ENCODE measurements around the gene GTPBP2.
A peak's percentile ranks its signal among the peaks of the same experiment; 100 is the strongest.
"Not testable (repeated sequence)": the region's sequence is repeated elsewhere in the genome, so short reads cannot be mapped to it uniquely, and the experiment has no call there.

GTPBP2 gene

GRCh38 chr6:43657221-43657802, 28.2 kb upstream of the GTPBP2 start:
- DNase-seq: no peak

DNA sequence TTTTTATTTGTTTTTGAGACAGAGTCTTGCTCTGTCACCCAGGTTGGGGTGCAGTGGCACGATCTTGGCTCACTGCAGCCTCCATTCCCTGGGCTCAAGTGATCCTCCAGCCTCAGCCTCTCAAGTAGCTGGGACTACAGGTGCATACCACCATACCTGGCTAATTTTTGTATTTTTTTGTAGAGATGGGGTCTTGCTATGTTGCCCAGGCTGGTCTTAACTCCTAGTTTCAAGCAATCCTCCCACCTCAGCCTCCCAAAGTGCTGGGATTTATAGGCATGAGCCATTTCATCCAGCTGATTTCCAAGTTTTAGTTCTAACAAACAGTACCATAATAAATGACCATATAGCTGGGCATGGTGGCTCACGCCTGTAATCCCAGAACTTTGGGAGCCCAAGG, 23.8 kb upstream of the GTPBP2 start:
- not testable (repeated sequence) for DNase-seq

- DNase-seq: no peak
Measured at GRCh38 chr6:43648248-43648647, 19.2 kb upstream of the GTPBP2 start.

DNA sequence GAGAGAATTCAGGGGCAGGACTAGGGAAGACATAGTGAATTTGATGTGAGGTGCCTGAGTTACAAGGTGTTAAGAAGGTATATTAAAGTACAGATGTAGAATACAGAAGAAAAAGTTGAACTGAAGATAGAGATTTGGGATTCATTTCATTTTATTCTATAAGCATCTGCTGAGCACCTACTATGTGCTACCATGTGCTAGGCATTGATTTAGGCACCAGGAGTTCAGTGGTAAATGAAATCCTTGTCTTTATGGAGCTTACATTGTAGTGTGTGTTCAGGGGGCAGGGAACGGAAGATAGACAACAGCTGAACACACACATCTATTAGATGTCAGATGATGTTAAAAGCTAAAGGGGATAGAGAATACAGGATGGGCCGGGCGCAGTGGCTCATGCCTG, 18.5 kb upstream of the GTPBP2 start:
- DNase-seq: no peak

- no peak for DNase-seq
Measured at GRCh38 chr6:43645613-43645964, 16.5 kb upstream of the GTPBP2 start.

DNA sequence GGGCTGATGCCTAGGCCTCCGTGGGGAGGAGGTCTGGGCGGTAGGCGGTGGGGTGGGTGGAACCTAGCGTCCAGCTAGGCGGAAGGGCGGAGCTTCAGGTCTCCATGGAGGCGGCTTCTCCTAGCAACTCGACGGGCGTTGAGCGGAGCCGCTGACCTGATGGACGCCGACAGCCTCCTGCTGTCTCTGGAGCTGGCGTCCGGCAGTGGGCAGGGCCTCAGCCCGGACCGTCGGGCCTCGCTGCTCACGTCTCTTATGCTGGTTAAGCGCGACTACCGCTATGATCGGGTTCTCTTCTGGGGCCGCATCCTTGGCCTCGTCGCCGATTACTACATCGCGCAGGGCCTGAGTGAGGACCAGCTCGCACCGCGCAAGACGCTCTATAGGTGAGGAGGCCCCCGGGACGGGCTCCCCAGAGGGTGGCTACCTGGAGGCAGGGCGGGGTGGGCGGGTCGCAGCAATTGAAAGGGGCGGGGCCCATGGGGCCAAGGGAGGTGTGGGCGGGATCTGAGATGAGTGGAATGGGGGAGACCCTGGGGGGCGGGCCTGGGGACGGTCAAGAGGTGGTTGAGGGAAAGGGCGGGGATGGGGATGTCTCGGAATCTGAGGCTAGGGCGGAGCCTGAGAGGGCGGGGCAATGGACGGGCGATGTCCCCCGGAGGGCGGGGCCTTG, 16.0 kb upstream of the GTPBP2 start, which contains the start of gene RSPH9:
Gene RSPH9 (plus strand): TSS at position 97 of the 673 bp plus-strand sequence. CDS start 63 bp downstream, at position 160.
- no peak for DNase-seq

GRCh38 chr6:43639984-43640800, 11.1 kb upstream of the GTPBP2 start:
- DNase-seq: no peak

DNA sequence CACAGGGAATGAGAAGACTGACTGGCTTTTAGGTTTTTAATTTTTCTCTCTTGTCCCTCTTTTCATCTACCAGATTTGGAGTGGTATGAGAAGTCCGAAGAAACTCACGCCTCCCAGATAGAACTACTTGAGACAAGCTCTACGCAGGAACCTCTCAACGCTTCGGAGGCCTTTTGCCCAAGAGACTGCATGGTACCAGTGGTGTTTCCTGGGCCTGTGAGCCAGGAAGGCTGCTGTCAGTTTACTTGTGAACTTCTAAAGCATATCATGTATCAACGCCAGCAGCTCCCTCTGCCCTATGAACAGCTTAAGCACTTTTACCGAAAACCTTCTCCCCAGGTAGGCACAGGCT, 7.2 kb upstream of the GTPBP2 start:
- no peak for DNase-seq

DNA sequence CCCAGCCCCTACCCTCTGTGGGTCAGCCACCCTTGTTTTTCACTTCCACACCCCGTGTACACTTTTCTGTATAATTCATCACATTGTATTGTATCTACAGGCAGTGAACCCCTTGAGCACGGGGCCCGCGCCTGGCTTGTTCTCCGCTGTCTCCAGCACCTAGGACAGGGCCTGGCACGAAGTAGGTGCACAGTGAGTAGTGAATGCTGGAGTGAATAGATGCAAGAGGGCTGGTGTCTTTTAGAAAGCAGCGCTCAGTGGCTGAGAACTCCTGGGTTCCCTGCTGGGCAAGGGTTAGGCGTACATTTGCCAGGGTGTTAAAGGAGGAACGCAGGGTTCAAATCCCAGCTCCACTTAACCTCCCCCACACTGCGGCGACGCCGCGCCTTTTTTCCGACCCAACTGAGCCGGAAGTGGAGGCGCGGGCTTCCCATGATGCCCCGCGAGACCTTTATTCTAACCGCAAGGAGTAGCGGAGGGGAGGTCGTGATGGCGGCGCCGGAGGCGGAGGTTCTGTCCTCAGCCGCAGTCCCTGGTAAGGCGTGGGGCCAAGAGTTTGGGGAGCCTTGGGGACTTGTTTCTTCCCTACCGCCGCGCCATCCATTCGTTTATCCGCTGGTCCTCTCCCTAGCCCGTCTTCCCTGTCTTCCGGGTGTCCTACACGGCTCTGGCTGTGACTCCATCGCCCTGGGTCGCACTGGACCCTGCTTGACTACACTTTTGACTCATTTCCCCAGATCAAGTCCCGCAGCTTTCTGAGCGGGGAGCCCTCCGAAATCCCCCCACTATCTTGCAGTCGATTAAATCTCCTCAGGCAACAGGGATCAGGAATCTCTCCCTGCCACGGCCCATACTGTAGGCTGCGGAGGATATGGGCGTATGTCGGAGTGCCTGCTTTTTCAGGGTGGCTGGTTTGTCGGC, 6.6 kb upstream of the GTPBP2 start, which contains the start of gene MAD2L1BP:
Gene MAD2L1BP (plus strand): TSS at position 454 of the 921 bp plus-strand sequence. CDS start 36 bp downstream, at position 490.
- DNase-seq: peak; percentile 60

DNA sequence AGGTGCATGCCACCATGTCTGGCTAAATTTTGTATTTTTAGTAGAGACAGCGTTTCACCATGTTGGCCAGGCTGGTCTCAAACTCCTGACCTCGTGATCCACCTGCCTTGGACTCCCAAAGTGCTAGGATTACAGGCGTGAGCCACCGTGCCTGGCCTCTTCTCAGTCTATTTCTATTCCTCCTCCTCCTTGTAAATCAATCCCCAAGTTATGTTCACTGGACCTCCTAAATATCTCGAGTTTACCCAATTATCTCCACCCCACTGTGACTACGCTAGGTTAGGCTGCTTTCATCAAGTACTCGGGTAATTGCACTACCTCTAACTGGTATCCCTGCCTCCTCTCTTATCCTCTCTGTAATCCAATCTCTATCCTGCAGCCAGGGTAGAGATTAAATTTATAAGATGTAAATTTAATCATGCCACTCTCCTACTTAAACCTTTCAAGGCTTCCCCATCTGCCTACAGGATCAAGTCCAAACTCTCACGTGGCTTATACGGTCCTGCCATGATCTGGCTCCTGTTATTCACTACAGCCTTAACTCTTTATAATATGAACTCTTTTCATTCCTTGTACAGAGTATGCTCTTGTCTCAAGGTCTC, 5.7 kb upstream of the GTPBP2 start:
- DNase-seq: no peak

DNA sequence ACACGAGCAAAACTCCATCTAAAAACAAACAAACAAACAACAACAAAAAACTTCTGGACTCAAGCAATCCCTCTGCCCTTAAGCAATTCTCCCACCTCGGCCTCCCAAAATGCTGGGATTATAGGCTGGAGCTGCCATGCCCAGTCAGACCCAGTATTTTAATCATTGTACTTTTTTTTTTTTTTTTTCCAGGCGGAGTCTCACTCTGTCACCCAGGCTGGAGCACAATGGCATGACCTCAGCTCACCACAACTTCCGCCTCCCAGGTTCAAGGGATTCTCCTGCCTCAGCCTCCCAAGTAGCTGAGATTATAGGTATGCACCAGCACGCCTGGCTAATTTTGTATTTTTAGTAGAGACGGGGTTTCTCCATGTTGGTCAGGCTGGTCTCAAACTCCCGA, 3.9 kb upstream of the GTPBP2 start:
- DNase-seq: not testable (repeated sequence)

DNA sequence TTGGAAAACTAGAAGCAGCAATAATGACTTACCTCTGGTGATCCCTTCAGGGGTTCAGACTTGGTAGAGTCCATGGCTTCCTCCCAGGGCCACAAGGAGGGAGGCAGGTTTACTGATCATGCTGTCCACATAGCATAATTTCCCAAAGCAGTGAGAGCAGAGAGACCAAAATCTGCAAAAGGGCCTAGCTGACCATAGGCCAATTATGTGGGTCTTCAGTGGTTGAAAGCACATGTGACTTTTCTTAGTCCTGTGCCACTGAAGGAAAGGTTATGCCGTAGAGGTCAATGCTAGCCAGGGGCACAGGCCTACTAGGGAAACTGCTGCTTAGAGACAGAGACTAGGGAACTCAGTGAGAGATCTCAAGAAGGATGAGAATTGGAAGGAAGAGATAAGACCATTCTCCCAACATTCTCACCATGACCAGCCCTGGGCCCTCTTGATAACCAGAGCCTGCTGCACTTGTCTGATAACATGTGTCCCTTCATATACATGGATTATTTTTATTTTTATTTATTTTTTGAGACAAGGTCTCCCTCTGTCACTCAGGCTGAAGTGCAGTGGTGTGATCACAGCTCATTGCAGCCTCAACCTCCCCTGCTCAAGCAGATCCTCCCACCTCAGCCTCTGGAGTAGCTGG, 2.0 kb upstream of the GTPBP2 start:
- DNase-seq: no peak

DNA sequence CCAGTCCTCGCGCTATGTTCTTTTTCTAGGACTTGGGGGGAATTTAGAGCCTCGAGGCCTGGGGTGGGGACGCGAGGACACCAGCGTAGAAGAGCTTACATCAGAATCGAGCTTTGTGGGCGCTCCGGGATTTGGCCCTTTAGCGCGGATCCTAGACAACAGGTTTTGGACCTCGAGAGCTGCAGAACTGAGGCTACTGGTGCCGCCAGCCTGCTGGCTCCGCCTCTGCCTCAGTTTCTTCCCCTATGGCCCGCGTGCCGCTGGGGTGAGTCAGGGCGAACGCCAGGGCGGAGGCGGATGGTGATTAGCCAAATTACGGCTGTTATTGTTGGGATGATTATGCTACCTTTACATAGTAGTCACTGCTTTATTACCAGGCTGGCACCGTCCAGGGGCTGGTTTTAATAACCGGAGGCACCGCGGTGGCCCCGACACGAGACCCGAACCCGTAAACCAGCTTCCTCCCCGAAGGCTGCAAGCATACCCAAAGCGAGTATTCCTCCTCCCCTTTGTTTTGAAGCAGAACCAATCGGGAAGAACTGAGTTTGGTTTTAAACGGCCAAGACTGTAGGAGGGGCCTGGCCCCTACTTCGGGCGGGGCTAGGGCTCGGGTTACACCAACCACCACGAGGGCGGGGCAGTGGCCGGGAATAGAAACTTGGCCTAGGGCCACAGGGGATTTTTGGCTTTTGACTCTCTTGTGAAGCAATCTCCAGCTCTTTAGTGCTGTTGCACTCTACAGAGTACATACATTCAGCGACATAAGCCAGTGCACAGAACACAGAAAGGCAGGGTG, 639 bp upstream of the GTPBP2 start:
- DNase-seq: peak; percentile 69

DNA sequence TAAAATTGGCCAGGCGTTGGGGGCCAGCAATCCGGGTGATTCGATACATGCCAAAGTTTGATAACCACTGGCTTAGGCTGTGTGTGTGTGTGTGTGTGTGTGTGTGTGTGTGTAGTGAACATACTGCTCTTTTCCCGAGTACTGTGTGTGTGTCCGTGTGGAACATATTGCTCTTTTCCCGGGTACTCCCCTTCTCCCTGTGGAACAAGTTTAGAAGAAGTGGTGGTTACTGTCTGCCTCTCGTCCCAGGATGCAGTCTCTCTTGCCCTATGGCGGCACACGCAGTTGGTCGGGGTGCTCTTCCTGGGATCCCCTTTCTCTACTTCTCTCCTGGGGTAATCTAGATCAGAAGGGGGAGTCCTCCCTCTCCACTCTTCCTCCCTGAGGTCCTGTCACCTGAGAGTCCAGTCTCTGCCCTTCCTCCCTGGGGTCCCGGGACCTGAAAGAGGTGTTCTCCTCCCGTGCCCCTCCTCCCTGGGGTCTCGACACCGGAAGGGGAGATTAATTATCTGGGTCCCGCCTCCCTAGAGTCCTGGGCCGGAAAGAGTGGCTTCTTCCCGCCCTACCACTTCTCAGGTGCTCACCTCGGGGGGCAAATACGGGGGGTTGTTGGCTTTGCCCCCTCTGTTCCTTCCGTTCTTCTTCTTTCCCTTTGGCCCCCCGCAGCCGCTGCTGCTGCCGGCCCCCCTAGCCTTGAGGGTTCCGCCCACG, 516 bp downstream of the GTPBP2 start:
- DNase-seq: no peak

DNA sequence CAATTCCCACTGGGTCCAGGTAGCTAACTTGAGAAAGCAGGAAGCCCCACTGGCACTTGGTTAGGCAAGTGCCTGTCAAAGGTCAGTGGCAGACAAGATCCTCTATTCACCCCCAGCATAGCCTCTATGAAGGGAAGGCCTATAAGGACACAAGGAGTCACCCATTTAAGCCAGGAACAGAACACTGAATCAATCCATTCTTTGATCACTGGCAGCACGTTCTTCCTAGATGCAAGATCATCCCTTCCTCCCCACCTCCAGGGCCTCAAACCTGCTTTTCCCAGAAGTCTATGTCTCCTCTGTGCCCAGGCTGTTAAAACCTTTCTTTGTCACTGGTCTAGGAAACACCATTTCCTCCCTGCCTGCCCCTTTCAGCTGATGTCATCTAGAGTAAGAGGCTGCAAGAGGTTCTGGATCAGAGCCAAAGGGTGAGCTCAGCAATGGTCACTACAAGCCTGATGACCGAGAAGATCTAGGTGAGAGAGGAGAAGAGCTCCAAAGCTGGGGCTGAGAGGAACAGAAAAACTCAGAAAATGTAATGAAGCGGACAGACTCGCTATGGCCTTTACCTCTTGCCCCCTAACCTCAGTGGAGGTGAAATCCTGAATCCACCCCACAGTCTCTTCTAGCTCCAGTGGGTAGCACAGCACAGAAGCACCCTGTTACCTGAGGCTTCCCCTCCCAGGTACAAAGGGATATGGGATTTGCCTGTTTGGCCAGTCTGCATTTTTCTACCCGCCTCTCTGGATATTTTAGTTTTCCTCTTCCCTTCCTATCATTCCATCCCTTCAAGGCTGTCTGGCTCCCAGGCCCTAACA, 1.8 kb downstream of the GTPBP2 start:
- peak; percentile 10 for DNase-seq

- DNase-seq: no peak
Measured at GRCh38 chr6:43625393-43625992, 3.6 kb downstream of the GTPBP2 start.

- DNase-seq: no peak
Measured at GRCh38 chr6:43624786-43625288, 4.2 kb downstream of the GTPBP2 start.

DNA sequence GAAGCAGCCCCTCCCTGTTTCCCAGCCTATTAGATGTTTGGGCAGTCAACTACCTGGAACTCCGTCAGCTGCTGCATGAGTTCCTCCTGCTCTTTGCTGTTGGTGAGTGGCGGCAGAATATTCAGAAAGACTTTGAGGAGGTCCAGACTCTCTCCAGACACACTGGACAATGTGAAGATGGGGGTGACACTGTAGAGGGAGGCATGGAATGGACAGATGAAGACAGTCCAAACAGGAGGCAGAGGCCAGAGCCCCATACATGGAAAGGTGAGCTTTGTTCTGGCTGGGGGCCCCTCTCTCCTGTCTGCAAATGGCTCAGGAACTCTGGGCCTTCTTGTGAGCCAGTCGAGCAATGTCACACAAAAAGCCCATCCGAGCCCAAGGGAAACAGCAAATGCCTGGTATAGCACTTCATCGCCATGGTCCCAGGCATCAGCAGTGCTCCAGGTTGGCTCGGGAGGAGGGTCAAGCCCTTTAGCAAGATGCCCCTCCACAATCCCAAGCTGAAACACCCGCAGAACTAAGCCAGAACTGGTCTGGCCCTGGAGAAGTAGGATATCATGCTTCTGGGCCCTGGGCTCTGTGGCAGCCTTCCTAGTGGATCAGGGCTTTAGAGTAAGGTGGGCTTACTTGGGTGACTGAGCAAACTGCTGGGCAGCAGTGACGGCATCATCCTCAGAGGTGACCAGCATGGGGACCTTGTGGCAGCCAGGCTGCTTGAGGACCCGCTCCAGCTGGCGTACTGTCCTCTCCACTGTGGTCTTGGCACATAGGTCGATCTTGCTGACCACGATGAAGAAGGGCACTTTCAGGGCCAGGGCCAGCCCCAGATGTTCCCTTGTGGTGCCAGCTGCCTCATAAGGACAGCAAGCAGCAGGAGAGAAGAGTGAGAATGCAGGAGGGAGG, 4.9 kb downstream of the GTPBP2 start:
- DNase-seq: no peak
